ENCODE data around the gene ADSL.

ADSL gene

GRCh38 chr22:40340044-40340443 is 6.3 kb upstream of the ADSL start:
- no peak for TF ChIP-seq CTCF (IDR thresholded peaks at IDR 0.05)

DNA sequence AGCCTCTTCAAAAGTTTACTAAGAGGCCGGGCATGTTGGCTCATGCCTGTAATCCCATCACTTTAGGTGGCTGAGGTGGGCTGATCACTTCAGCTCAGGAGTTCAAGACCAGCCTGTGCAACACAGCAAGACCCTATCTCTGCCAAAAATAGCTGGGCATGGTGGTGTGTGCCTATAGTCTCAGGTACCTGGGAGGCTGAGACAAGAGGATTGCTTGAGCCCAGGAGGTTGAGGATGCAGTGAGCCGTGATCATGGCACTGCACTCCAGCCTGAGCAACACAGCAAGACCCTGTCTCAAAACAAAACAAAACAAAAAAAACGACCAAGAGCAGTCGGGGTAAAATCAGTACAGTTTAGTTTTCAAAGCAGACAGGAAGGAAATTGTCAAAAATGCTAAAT is 4.7 kb upstream of the ADSL start:
- no peak for TF ChIP-seq CTCF (IDR thresholded peaks at IDR 0.05)

- TF ChIP-seq CTCF (IDR thresholded peaks at IDR 0.05): no peak
Measured at GRCh38 chr22:40342521-40342920, 3.8 kb upstream of the ADSL start.

DNA sequence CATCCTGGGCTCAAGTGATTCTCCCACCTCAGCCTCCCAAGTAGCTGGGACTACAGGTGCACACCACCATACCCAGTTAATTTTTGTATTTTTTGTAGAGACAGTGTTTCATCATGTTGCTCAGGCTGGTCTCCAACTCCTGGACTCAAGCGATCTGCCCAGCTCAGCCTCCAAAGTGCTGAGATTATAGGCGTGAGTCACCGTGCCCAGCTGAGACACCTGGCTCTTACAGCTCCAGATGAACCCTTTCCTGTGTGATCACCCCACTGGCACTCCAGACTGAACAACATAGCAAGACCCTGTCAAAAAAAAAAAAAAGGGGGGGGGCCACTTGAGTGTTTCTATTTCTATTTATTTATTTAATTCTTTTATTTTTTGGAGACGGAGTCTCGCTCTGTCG is 1.0 kb upstream of the ADSL start:
- TF ChIP-seq CTCF (IDR thresholded peaks at IDR 0.05): no peak

- no peak for TF ChIP-seq CTCF (IDR thresholded peaks at IDR 0.05)
Measured at GRCh38 chr22:40345815-40346184, 500 bp upstream of the ADSL start.

GRCh38 chr22:40347300-40347699 is 1.0 kb downstream of the ADSL start:
- no peak for TF ChIP-seq CTCF (IDR thresholded peaks at IDR 0.05)

- peak; percentile 87 for TF ChIP-seq CTCF (IDR thresholded peaks at IDR 0.05)
Measured at GRCh38 chr22:40348025-40348658, 1.8 kb downstream of the ADSL start.

DNA sequence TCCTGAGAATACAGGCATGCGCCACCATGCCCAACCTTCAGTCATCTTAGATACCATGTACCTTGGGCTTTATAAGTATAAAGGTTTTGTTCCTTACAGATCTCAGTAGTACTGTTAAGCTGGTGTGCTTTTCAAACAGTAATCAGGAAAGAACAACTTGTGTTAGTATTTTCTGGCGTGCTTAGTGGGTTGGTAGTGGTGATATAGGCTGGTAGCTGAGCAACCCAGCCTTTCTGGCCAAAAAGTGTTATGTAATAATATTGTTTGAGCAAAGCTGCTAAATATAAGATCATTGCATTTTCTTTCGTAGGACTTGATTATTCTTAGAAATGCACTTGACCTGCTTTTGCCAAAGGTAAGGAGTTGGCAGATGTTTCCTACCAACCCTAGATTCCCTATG is 6.5 kb downstream of the ADSL start:
- no peak for TF ChIP-seq CTCF (IDR thresholded peaks at IDR 0.05)
